NCI-H524 (cell line): ENCODE data around the gene ZNF287.
"Not testable (repeated sequence)": the region's sequence is repeated elsewhere in the genome, so short reads cannot be mapped to it uniquely, and the experiment has no call there.

ENCODE experiments used
- DNase-seq, 2 experiments: peaks; one replicate each; lab custom pipeline; 2025; lab: John Stamatoyannopoulos, UW

Gene ZNF287

GRCh38 chr17:16568541-16569357 is at the start of gene ZNF287:
Gene ZNF287 (minus strand): TSS chr17:16569204. CDS start chr17:16567731, 1,473 bp downstream.
- peak; percentile 90 to 96 for DNase-seq

DNA sequence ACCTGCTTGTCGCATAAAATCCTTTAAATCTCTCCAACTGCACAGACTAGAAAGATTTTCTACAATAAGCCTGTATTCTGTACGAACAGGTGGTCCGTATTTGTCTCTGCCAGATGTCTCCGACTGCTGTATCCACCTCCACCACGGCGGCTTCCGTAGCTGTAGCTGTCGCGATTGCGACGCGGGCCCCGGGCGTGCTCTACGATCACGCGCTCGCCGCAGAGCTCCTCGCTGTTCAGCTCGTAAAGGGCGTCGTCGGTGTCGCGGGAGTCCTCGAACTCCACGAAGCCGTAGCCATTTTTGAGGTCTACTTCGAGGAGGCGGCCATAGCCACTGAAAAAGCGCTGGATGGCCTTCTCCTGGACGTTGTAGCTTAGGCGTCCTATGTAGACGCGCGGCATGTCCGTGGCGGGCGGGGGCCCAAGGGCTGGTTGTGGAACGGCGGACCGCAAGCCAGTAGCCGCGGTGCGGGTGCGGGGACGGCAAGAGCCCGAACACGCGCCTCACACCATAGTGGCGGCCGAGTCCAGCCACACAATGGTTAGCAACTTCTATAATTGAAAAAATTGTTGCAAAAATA is 48.6 kb upstream of the ZNF287 start:
- DNase-seq = no peak

DNA sequence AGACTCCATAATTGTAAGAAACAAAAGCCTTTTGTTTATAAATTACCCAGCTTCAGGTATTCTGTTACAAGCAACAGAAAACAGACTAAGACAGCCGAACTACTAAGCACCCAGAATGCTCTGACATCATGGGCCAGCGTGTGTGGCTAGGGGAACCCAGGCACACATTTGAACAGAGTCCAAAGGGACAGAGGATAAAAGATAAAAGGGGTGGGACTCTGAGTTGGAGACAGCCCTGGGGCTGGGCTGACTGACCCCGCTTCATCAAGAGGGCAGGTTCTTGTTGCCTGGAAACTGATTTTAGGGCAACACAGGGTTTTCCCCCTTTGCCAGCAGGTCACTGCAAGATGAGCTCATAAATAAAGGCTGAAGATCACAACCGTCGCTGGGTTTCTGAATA is 30.5 kb upstream of the ZNF287 start:
- DNase-seq = peak in 1 of 2 experiments; percentile 20

GRCh38 chr17:16593356-16594102 is 24.5 kb upstream of the ZNF287 start:
- DNase-seq = no peak

DNA sequence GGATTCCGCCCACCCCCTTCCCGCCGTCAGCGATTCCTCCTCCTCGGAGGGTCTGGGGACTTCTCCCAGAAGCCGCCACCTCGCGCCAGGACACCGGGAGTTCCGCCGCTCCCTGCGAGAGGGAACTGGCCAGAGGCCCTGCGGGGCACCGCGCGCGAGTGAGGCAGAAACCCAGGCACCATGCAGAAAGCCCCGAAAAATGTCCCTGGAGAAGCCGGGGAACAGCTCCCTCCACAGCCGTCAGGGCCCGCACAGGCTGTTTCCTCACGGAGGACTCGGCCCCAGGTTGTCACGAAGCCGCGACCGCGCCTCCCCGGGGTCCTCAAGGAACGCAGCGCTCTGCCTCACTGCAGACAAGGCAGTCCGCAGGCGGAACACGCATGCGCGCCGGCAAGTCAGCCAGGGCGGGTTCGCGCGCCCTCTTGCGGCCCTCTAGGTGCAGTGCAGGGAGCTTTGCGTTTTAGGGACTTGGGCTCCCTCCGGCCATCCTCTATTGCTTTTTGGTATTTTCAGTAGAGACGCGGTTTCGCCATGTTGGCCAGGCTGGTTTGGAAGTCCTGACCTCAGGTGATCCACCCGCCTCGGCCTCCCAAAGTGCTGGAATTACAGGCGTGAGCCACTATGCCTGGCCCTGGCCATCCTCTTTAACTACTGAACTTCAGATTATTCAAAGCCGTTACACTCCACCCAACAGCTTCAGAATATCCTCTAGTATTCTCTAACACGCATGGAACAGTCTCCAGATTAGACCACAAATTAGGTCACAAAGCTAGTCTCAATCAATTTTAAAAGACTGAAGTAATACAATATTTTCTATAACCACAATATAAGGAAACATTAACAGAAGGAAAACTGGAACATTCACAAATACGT is 20.3 kb upstream of the ZNF287 start:
- DNase-seq = peak; percentile 81 to 94

- DNase-seq = no peak
Measured at GRCh38 chr17:16585796-16586195, 16.8 kb upstream of the ZNF287 start.

DNA sequence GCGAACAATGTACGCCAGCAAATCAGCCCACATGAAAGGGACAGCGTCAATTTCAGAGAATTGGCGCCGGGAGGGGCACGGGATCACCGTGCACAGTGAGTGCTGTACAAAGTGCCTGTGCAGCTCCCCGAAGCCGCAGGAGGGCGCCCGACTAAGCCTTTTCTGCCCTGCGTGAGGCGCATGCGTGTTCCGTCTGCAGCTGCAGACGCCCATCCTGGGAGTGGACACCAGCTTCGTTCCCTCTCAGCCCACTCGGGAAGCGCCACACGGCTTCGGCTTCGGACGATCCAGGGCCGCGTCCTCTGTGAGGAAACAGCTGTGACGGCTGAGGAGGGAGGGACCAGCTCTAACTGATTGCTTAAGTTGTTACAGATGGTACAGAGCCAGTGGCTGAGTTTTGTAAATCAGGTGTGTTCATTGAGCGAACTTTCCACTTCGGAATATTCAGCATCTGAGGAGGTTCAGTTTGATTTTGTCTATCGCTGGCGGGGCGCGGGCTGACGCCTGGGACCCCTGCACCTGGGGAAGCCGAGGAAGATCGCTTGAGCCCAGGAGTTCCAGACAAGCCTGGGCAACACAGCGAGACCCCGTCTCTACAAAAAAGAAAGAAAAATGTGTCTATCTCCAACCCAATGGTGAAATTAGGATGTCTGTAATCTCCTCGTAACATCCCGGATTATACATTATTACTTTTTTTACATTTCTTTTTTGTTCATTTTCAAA is 15.4 kb upstream of the ZNF287 start:
- DNase-seq = peak; percentile 85 to 95

- no peak for DNase-seq
Measured at GRCh38 chr17:16583781-16584180, 14.8 kb upstream of the ZNF287 start.

DNA sequence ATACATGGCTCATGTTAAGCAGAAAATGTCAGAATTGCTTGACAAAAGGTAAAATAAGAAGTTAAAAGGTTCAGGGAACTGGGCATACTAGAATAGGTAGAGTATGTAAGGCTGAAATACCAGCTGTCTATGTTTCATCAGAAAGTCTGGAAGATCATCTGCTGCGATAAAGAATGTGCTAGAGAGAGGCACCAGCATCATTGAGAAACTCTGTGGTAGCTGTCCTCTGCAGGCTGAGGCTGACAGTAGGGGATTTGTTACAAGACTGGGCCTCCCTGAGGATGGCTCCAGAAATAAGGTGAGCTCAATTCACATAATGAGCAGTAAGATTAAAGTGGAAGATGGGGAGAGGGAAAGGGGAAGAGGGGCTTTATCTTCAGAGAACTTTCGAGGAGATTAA is 4.5 kb upstream of the ZNF287 start:
- DNase-seq = no peak

DNA sequence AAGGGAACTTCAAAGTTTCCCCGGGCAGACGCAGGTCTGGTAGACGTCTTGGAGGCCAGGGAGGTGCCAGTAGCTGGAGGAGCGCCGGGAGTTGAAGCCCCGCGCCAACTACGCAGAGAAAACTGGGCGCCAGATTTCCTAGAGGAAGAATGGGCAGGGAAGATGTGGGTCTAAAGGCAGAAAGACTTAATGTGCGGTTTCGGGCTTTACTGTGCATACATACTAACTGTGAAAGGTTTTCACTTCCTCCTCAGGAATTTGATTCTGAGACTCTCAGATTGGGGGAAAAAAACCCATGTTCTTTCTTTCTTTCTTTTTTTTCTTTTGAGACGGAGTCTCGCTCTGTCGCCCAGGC is 331 bp upstream of the ZNF287 start:
- DNase-seq = no peak

DNA sequence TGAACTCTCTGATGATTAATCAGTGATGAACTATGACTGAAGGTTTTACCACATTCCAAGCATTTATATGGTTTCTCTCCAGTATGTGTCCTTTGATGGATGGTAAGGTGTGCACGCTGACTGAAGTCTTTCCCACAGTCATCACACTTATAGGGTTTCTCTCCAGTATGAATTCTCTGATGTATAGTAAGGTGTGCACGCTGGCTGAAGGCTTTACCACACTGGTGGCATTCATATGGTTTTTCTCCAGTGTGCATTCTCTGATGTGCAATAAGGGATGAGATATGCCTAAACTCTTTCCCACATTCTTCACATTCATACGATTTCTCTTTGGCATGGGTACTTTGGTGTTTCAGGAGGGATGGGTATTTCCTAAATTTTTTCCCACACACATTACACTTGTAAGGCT is 16.4 kb downstream of the ZNF287 start:
- no peak for DNase-seq

DNA sequence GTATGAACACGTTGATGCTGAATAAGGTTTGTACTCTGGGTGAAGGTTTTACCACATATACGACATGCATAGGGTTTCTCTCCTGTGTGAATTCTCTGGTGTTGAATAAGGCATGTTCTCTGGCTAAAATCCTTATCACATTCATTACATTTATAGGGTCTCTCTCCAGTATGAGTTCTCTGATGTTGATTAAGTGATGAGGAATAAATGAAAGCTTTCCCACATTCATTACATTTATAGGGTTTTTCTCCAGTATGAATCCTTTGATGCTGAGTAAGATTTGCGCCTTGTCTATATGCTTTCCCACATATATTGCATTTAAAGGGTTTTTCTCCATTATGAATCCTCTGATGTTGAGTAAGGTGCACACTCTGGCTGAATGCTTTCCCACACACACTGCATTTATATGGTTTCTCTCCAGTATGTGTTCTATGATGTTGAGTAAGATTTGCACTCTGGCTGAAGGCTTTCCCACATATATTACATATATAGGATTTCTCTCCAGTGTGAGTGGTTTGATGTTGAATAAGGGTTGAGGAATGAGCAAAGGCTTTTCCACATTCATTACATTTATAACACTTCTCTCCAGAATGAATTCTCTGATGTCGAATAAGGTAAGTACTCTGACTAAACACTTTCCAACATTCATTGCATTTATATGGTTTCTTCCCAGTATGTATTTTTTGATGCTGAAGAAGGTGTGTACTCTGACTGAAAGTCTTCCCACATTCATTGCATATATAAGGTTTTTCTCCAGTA is 16.9 kb downstream of the ZNF287 start:
- no peak for DNase-seq

DNA sequence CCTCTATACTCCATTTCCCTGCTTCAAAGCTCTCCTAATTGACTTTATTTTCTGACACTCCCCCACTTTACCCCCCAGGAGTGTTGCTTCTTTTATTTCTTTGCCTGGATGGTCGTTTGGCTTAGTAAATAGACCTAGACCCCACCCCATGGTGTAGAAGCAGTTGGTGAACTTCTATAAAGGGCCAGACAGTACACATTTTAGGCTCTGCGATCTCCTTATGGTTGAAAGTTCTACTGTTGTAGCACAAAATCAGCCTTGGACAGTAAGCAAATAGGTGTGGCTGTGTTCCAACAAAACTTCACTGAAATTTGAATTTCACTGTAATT is 31.9 kb downstream of the ZNF287 start:
- no peak for DNase-seq

- no peak for DNase-seq
Measured at GRCh38 chr17:16534236-16534635, 34.8 kb downstream of the ZNF287 start.

- no peak for DNase-seq
Measured at GRCh38 chr17:16529906-16530305, 39.1 kb downstream of the ZNF287 start.

- DNase-seq = no peak
Measured at GRCh38 chr17:16527298-16527697, 41.7 kb downstream of the ZNF287 start.

DNA sequence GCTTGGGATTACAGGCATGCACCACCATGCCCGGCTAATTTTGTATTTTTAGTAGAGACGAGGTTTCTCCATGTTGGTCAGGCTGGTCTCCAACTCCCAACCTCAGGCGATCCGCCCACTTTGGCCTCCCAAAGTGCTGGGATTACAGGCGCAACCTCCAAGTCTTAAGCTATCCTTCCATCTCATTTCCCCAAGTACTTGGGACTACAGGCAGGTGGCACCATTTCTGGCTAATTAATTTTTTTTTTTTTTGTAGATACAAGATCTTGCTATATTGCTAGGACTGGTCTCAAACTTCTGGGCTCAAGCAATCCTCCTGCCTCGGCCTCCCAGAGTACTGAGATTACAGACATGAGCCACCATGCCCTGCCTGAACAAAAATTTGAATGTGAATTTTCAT is 43.4 kb downstream of the ZNF287 start:
- not testable (repeated sequence) for DNase-seq

DNA sequence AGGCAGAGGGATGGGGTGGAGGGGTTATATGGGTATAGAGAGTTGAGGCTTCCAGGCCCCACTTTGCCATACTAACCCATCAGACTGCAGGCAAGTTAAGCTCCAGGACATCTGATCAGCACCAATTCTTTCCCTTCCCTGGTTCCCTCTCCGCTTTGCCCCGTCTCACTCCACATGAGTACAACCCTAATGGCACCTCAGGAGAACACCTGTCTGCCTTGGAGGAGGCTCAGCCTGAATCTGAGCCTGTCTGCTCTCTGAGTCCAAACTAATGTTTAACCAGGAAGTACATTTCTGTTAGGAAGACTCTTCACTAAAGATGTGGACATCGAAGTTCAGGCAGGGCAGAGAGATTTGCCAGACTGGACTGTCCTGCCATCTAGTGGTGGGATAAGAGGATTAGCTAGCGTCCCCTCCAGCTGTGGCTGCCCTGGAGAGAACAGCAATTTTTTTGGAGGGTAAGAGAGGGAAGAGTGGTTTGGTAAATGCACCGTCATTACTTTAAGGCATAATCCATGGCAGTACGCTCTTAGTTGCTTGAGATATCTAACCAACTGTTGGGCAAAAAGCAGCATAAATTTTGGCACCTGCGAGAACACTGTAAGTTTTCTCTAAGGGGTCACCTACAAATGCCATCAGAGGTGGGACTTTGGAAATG is 47.8 kb downstream of the ZNF287 start:
- DNase-seq = peak; percentile 69 to 79

DNA sequence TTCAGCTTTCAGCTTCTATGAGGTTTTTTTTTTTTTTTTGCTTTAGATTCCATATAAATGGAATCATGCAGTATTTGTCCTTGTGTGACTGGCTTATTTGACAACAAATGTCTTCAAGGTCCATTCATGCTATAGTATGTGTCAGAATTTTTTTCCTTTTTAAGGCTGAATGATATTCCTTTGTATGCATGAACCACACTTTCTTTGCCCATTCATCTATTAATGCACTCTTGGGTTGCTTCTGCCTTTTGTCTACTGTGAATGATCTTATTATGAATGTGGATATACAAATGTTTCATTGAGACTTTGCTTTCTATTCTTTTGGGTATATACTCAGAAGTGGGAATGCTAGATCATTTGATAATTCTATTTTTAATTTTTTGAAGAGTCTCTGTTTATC is 50.0 kb downstream of the ZNF287 start:
- DNase-seq = no peak

- DNase-seq = no peak
Measured at GRCh38 chr17:16517477-16517876, 51.5 kb downstream of the ZNF287 start.
